DMS53 treated with DMSO at 0.1 percent for 48 hours (cell line): ENCODE results near the gene SLC47A1.
"Not testable (repeated sequence)": the region's sequence is repeated elsewhere in the genome, so short reads cannot be mapped to it uniquely, and the experiment has no call there.

Experiments
- DNase-seq: peaks from one replicate; lab custom pipeline; 2025; ENCODE audit not compliant: unreplicated experiment; lab: John Stamatoyannopoulos, UW

SLC47A1 gene

GRCh38 chr17:19554393-19554792 lies 20.7 kb downstream of the SLC47A1 start:
- DNase-seq = no peak

- DNase-seq = no peak
These were observed 22.1 kb downstream of the SLC47A1 start for GRCh38 chr17:19555746-19556145.

GRCh38 chr17:19558946-19559345 lies 25.3 kb downstream of the SLC47A1 start:
- no peak for DNase-seq

GRCh38 chr17:19561697-19562318 lies 28.2 kb downstream of the SLC47A1 start:
- DNase-seq = no peak

GRCh38 chr17:19565817-19566575 lies 32.3 kb downstream of the SLC47A1 start:
- no peak for DNase-seq

- no peak for DNase-seq
These were observed 33.8 kb downstream of the SLC47A1 start for GRCh38 chr17:19567216-19568015.

- DNase-seq = no peak
These were observed 34.3 kb downstream of the SLC47A1 start for GRCh38 chr17:19568016-19568350.

GRCh38 chr17:19569785-19570543 lies 36.3 kb downstream of the SLC47A1 start:
- peak; percentile 62 for DNase-seq

GRCh38 chr17:19570544-19571062 lies 36.9 kb downstream of the SLC47A1 start:
- no peak for DNase-seq

- DNase-seq = no peak
These were observed 39.4 kb downstream of the SLC47A1 start for GRCh38 chr17:19573075-19573474.

GRCh38 chr17:19574956-19575355 lies 41.3 kb downstream of the SLC47A1 start:
- no peak for DNase-seq

GRCh38 chr17:19578545-19578944 lies 44.9 kb downstream of the SLC47A1 start:
- DNase-seq = no peak

- DNase-seq = no peak
These were observed 45.6 kb downstream of the SLC47A1 start for GRCh38 chr17:19579192-19579761.

- DNase-seq = no peak
These were observed 46.4 kb downstream of the SLC47A1 start for GRCh38 chr17:19579867-19580565.

GRCh38 chr17:19580566-19580920 lies 46.9 kb downstream of the SLC47A1 start:
- DNase-seq = not testable (repeated sequence)

- not testable (repeated sequence) for DNase-seq
These were observed 48.5 kb downstream of the SLC47A1 start for GRCh38 chr17:19582152-19582551.

- DNase-seq = no peak
These were observed 50.2 kb downstream of the SLC47A1 start for GRCh38 chr17:19583871-19584270.

GRCh38 chr17:19590451-19590850 lies 56.8 kb downstream of the SLC47A1 start:
- DNase-seq = no peak

GRCh38 chr17:19590912-19591551 lies 57.4 kb downstream of the SLC47A1 start:
- DNase-seq = no peak

- no peak for DNase-seq
These were observed 58.7 kb downstream of the SLC47A1 start for GRCh38 chr17:19592316-19592715.
